Type B pancreatic cell (in vitro differentiated cells): ENCODE measurements around the gene SLC29A3. TPM values are rescaled to one million over a fixed set of nuclear protein-coding genes. Genes with fewer than 3 reads are reported as not detected.

ENCODE experiments used
- DNase-seq: peaks from one replicate; pipeline ENCODE4 v3.0.0; 2021; ENCODE audit warnings: mixed read lengths; ENCODE audit not compliant: unreplicated experiment; ENCODE audit errors: extremely low spot score
- H3K27ac Mint-ChIP-seq: 2 replicates; pipeline ENCODE4 v1.8.0; 2021; ENCODE audit warnings: mild to moderate bottlenecking, mixed read lengths
- H3K27me3 Mint-ChIP-seq: 2 replicates; pipeline ENCODE4 v1.8.0; 2021; ENCODE audit warnings: mixed read lengths
- H3K36me3 Mint-ChIP-seq: 2 replicates; pipeline ENCODE4 v1.8.0; 2021; ENCODE audit warnings: mixed read lengths
- H3K4me1 Mint-ChIP-seq: one replicate; pipeline ENCODE4 v1.8.0; 2021; ENCODE audit warnings: mixed read lengths; ENCODE audit not compliant: unreplicated experiment
- H3K4me3 Mint-ChIP-seq: 2 replicates; pipeline ENCODE4 v1.8.0; 2021; ENCODE audit warnings: mild to moderate bottlenecking, mixed read lengths
- H3K9me3 Mint-ChIP-seq: 2 replicates; pipeline ENCODE4 v1.8.0; 2021; ENCODE audit warnings: mixed read lengths
- CTCF ChIP-seq: fragments of 200-600 bp; sonication (generic); conservative IDR thresholded peaks from 2 replicates; pipeline ENCODE4 v1.5.0; 2021; ENCODE audit warnings: antibody characterized with exemption, mild to moderate bottlenecking
- total RNA-seq: library from RNA; stranded (reverse); gene quantifications from 2 replicates; pipeline ENCODE4 v1.2.1, GENCODE V29; 2021; ENCODE audit warnings: low replicate concordance

The SLC29A3 gene
- total RNA-seq, 1 donor from 2014 or later: 8.8 TPM

GRCh38 chr10:71388583-71389310 is 69.7 kb downstream of the SLC29A3 start:
- Mint-ChIP-seq H3K27me3 (peaks cover 29% of the 10 kb centered on the region), H3K27ac (no peak overlapping the region), H3K9me3 (no peaks in the 10 kb centered on the region), H3K36me3 (no peaks in the 10 kb centered on the region), H3K4me3 (no peak overlapping the region), H3K4me1 (no peaks in the 10 kb centered on the region)
- no peak for DNase-seq
- no peak for TF ChIP-seq CTCF

- H3K4me3 Mint-ChIP-seq: no peak overlapping the region
- no peaks in the 10 kb centered on the region for H3K36me3 Mint-ChIP-seq
- H3K4me1 Mint-ChIP-seq: no peaks in the 10 kb centered on the region
- no peak for TF ChIP-seq CTCF
- no peaks in the 10 kb centered on the region for H3K9me3 Mint-ChIP-seq
- no peak overlapping the region for H3K27ac Mint-ChIP-seq
- peaks cover 36% of the 10 kb centered on the region for H3K27me3 Mint-ChIP-seq
- DNase-seq: no peak
Observed at GRCh38 chr10:71389768-71390460, 70.9 kb downstream of the SLC29A3 start.

- no peak overlapping the region for H3K4me3 Mint-ChIP-seq
- peaks cover 37% of the 10 kb centered on the region for H3K27me3 Mint-ChIP-seq
- no peak for DNase-seq
- no peak for TF ChIP-seq CTCF
- H3K4me1 Mint-ChIP-seq: no peaks in the 10 kb centered on the region
- H3K36me3 Mint-ChIP-seq: no peaks in the 10 kb centered on the region
- no peak overlapping the region for H3K27ac Mint-ChIP-seq
- H3K9me3 Mint-ChIP-seq: no peaks in the 10 kb centered on the region
Observed at GRCh38 chr10:71390461-71390835, 71.4 kb downstream of the SLC29A3 start.

- no peak for TF ChIP-seq CTCF
- Mint-ChIP-seq H3K36me3 (no peaks in the 10 kb centered on the region), H3K4me3 (no peak overlapping the region), H3K4me1 (no peaks in the 10 kb centered on the region), H3K9me3 (no peaks in the 10 kb centered on the region), H3K27ac (no peak overlapping the region), H3K27me3 (peaks cover 40% of the 10 kb centered on the region)
- DNase-seq: no peak
Observed at GRCh38 chr10:71390921-71391690, 72.0 kb downstream of the SLC29A3 start.

- Mint-ChIP-seq H3K27me3 (peaks cover 35% of the 10 kb centered on the region), H3K4me3 (no peak overlapping the region), H3K4me1 (no peaks in the 10 kb centered on the region)
Observed at GRCh38 chr10:71391701-71392100, 72.6 kb downstream of the SLC29A3 start.

More at GRCh38 chr10:71391701-71392100, 72.6 kb downstream of the SLC29A3 start:
- TF ChIP-seq CTCF: no peak
- DNase-seq: no peak
- no peaks in the 10 kb centered on the region for H3K36me3 Mint-ChIP-seq
- H3K9me3 Mint-ChIP-seq: no peaks in the 10 kb centered on the region
- no peak overlapping the region for H3K27ac Mint-ChIP-seq
